CD4-positive, alpha-beta T cell treated with Interferon gamma for 1 hour (primary cell): Measurements from ENCODE around the gene NCAPD2.

Experiments used
- DNase-seq: peaks from one replicate; pipeline ENCODE4 v3.0.0-alpha.2; 2020

Gene NCAPD2, protein sequence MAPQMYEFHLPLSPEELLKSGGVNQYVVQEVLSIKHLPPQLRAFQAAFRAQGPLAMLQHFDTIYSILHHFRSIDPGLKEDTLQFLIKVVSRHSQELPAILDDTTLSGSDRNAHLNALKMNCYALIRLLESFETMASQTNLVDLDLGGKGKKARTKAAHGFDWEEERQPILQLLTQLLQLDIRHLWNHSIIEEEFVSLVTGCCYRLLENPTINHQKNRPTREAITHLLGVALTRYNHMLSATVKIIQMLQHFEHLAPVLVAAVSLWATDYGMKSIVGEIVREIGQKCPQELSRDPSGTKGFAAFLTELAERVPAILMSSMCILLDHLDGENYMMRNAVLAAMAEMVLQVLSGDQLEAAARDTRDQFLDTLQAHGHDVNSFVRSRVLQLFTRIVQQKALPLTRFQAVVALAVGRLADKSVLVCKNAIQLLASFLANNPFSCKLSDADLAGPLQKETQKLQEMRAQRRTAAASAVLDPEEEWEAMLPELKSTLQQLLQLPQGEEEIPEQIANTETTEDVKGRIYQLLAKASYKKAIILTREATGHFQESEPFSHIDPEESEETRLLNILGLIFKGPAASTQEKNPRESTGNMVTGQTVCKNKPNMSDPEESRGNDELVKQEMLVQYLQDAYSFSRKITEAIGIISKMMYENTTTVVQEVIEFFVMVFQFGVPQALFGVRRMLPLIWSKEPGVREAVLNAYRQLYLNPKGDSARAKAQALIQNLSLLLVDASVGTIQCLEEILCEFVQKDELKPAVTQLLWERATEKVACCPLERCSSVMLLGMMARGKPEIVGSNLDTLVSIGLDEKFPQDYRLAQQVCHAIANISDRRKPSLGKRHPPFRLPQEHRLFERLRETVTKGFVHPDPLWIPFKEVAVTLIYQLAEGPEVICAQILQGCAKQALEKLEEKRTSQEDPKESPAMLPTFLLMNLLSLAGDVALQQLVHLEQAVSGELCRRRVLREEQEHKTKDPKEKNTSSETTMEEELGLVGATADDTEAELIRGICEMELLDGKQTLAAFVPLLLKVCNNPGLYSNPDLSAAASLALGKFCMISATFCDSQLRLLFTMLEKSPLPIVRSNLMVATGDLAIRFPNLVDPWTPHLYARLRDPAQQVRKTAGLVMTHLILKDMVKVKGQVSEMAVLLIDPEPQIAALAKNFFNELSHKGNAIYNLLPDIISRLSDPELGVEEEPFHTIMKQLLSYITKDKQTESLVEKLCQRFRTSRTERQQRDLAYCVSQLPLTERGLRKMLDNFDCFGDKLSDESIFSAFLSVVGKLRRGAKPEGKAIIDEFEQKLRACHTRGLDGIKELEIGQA (N-terminal part only)

DNA sequence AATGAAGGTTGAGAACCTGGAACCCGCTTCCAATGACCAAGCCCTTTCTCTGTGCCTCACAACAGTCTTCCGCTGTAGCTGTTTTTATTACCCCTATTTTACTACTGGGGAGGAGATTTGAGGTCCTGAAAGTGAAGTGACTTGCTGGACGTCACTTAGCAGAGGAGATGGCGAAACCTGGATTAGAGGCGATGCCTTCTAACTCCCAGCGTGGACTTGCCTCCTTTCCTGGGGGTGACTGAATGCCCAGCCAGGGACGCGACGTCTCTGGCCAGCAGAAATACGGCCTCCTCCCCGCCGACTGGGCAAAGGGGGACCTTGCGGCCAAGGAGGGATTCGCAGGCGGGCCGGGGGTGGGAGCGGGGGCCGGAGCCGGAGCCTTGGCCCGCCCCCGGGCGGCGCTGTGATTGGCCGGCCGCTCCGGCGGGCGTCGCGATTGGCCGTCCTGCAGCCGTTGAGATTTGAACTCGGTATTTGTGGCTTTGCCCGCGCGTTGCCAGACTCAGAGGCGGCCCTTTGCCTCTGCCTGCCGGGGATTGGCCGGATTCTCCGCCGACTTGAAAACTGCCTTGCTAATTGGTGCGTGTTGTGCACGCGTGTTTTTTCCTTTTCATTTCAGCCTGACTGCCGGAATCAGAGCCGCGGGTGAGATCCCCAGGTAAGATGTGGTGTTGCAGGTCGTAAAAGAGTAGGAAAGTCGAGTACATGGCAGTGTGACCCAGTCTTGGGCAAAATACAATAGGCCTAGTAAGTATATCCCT, at the start of gene NCAPD2:
NCAPD2 (plus strand) TSS at position 606 of the 761 bp plus-strand sequence. CDS start 997 bp downstream, outside the sequence.
- peak; percentile 95 for DNase-seq

DNA sequence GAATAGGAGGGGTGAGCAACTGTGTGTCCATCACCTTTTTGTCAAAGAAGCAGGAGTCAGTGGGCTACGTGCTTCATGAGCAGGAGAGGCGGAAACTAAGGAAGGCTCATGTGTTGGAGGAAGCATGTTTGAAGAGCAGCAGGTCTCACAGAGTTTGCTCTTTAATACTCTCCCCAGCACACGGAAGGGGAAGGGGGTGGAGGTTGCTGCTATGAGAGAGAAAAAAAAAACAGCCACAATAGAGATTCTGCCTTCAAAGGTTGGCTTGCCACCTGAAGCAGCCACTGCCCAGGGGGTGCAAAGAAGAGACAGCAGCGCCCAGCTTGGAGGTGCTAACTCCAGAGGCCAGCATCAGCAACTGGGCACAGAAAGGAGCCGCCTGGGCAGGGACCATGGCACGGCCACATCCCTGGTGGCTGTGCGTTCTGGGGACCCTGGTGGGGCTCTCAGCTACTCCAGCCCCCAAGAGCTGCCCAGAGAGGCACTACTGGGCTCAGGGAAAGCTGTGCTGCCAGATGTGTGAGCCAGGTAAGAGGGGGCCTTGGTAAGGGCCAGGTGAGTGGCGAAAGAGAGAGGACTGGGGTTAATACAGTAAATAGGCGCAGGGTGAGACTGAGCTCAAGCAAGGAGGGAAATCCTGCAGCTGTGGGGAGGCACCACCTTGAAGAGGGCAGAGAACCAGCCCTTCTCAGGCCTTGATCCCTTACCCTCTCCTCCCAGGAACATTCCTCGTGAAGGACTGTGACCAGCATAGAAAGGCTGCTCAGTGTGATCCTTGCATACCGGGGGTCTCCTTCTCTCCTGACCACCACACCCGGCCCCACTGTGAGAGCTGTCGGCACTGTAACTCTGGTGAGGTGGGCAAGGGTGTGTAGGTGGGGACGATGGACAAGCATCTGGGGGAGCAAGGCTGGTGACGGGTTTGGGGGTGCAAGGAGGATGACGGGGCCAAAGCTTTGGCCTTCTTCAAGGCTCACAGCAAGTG, 48.9 kb upstream of the NCAPD2 start, which contains the start of gene CD27:
CD27 (plus strand) TSS at position 252 of the 985 bp plus-strand sequence; CDS start at position 393, 141 bp downstream.
- no peak for DNase-seq

DNA sequence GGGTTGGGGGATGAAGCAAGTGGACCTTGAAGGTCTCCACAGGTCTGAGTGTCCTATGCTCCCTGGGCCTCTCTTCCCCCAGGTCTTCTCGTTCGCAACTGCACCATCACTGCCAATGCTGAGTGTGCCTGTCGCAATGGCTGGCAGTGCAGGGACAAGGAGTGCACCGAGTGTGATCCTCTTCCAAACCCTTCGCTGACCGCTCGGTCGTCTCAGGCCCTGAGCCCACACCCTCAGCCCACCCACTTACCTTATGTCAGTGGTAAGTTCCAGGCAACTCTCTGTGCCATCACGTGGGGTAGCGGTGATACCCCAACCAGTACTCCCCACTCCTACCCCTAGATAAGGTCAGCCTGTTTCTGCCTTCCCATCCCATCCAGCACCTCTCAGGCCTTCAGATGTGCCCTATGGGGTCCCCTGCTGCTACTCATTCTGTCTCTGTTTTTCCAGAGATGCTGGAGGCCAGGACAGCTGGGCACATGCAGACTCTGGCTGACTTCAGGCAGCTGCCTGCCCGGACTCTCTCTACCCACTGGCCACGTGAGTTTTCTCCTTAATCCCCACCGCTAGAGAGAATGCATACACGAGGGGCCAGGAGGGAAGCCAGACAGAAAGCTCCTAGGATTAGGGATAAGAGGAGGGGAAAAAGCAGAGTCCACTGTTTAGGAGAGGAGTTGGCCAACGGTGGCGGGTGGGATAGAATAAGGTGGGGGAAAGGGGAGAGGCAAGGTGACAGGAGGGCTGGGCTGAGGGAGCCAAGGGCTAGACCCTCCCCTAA, 43.6 kb upstream of the NCAPD2 start:
- DNase-seq = no peak

DNA sequence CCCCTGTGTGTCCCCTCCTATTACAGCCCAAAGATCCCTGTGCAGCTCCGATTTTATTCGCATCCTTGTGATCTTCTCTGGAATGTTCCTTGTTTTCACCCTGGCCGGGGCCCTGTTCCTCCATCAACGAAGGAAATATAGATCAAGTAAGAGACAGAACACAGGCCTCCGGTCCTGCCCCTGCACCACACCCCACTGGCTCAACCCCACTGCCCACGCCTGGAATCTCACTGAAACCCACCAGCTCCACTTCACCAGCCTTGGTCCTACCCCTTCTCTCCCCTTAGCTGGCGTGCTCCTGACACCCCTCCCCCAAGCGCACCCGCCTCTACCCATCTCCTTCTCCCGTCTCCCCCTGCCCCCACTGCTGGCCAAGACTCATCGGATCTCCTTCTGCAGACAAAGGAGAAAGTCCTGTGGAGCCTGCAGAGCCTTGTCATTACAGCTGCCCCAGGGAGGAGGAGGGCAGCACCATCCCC, 43.0 kb upstream of the NCAPD2 start:
- DNase-seq = no peak

DNA sequence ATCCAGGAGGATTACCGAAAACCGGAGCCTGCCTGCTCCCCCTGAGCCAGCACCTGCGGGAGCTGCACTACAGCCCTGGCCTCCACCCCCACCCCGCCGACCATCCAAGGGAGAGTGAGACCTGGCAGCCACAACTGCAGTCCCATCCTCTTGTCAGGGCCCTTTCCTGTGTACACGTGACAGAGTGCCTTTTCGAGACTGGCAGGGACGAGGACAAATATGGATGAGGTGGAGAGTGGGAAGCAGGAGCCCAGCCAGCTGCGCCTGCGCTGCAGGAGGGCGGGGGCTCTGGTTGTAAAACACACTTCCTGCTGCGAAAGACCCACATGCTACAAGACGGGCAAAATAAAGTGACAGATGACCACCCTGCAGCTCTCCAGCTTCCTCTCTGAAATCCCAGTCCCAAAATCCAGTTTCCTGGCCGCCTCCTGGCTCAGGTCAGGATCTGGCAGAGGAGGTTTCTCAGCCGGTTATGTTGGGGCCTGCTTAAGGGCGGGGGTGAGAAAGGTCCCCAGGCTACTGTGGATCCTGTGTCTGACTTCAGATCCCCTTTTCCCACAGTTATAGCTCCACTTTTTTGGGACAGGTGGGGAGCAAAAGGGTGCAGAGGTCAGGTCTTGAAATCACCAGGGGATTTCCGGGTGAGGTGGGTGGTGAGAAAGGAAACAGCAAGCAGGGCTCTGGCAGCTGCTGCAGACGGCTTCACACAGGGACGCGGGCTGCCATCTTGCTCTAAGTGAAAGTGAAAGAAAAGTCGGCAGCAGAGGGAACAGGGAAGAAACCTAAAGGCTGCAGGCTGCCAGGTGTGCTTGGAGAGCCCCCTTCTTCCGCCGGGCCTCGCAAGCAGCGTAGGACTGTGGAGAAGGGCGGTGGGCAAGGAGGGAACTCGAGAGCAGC, 42.3 kb upstream of the NCAPD2 start, which contains the start of gene TAPBPL:
TAPBPL (plus strand) TSS at position 695 of the 897 bp plus-strand sequence. CDS start 207 bp downstream, outside the sequence.
- peak; percentile 85 for DNase-seq

DNA sequence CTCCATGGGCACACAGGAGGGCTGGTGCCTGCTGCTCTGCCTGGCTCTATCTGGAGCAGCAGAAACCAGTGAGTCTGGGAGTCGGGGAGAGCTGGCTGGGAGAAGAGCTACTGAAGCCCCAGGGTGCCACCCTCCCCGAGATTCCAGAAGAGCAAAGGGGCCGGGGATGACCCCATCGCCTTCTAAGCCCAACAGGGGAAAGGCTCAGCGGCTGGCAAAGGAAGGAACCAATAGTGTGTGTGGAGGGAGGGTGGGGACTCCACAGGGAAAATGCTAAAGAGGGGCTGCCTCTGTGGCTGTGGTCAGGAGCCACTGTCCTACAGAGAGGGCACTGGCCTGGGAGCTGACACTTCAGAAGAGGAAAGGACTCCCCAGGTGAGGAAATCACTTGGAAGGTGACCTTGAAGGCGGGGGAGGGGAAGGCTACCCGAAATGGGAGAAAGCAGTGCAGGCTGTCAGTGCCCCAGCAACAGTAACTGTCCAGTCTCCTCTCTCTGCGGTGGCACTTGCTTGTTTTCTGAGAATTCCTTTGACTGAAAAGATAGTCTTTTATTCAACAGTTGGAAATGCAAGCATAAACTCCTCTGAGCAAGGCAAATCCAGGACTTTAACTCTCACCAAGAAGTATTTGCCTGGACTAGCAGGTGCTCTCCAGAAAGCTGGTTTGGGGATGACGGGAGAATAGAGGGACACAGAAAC, 41.5 kb upstream of the NCAPD2 start:
- DNase-seq = no peak

DNA sequence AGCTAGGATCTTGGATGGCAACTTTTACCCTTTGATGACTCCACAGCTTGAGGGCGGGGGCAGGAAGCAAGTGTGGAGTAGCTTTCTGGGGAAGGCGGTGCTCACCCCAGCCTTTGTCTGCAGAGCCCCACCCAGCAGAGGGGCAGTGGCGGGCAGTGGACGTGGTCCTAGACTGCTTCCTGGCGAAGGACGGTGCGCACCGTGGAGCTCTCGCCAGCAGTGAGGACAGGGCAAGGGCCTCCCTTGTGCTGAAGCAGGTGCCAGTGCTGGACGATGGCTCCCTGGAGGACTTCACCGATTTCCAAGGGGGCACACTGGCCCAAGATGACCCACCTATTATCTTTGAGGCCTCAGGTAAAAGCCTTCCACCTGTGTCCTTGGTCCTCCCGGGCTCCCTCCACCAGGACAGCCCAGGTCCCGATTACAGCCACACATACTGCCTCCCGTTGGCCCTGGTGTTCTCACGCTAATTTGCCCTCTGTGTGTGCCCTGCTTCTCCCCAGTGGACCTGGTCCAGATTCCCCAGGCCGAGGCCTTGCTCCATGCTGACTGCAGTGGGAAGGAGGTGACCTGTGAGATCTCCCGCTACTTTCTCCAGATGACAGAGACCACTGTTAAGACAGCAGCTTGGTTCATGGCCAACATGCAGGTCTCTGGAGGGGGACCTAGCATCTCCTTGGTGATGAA, 40.8 kb upstream of the NCAPD2 start:
- DNase-seq = no peak

DNA sequence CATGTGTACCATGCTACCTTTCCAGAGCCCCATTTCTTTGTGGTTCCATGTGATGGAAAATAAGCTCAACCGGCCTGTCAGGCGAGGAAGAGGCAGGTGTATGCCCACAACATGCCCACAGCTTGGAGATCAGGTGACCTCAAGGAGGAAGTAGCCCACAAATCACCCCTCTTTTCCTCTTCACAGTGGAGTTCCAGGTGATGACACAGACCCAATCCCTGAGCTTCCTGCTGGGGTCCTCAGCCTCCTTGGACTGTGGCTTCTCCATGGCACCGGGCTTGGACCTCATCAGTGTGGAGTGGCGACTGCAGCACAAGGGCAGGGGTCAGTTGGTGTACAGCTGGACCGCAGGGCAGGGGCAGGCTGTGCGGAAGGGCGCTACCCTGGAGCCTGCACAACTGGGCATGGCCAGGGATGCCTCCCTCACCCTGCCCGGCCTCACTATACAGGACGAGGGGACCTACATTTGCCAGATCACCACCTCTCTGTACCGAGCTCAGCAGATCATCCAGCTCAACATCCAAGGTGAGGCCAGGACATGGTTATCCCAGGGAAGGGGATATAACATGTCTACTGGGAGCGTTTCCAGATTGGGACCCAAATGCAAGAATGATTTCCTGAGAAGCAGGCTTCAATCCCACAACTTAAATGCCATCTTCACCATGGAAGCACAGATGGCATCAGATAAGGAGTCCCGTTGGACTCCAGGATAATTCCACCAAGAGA, 36.5 kb upstream of the NCAPD2 start:
- DNase-seq = no peak

DNA sequence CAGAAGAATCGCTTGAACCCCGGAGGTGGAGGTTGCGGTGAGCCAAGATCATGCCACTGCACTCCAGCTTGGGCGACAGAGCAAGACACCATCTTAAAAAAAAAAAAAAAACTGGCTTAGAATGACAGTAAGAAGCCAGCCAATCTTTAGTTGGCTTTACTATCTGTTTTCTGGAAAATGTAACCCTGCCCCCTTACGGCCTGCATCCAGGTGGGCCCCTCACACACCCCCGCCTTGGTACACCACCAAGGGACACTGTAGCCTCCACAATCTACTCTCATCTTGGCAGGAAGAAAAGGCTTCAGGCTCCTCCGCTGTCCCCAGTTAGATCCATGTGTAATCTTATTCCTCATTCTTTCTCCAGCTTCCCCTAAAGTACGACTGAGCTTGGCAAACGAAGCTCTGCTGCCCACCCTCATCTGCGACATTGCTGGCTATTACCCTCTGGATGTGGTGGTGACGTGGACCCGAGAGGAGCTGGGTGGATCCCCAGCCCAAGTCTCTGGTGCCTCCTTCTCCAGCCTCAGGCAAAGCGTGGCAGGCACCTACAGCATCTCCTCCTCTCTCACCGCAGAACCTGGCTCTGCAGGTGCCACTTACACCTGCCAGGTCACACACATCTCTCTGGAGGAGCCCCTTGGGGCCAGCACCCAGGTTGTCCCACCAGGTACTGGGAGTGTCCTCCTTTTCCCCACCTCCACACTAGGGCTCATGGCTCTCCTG, 35.5 kb upstream of the NCAPD2 start:
- DNase-seq = no peak

DNA sequence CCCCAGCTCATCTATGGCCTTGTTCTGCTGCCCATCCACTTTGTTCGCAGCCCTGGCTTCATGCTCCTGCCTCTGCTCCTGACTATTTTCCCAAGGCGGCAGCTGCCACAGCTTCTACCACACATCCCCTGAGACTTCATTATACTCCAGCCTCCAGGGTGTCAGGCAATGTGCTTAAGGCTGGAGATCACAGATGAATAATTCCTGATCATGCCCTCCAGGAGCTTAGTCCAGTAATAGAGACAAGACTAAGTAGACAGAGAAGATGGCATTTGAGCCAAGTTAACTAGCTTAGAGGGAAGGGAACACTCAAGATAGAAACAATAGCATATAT, 34.9 kb upstream of the NCAPD2 start:
- DNase-seq = no peak

DNA sequence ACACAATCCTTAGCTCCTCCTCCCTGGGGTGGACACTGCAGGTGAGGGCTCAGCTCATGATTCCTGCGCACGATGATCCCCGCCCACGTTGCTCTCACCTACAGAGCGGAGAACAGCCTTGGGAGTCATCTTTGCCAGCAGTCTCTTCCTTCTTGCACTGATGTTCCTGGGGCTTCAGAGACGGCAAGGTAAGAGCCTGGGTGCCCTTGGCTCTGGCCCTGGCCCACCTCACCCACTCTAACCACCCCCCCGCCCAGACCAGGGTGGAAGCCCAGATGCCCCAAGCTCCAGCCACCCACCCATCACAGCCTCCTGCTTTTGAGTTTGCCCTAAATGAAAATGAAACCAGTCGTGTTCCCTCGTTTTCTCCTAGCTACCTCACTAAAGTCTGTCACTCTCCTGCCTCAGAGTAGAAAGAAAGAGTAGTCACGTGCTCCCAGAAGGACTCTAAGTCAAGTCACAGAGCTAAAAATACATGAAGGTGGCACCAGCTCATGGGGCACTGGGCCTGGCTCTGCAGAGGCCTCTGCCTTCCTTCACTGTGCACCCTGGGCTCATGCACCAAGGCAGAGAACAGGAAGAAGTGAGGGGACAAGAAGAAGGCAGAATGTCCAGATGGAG, 33.0 kb upstream of the NCAPD2 start:
- DNase-seq = no peak

DNA sequence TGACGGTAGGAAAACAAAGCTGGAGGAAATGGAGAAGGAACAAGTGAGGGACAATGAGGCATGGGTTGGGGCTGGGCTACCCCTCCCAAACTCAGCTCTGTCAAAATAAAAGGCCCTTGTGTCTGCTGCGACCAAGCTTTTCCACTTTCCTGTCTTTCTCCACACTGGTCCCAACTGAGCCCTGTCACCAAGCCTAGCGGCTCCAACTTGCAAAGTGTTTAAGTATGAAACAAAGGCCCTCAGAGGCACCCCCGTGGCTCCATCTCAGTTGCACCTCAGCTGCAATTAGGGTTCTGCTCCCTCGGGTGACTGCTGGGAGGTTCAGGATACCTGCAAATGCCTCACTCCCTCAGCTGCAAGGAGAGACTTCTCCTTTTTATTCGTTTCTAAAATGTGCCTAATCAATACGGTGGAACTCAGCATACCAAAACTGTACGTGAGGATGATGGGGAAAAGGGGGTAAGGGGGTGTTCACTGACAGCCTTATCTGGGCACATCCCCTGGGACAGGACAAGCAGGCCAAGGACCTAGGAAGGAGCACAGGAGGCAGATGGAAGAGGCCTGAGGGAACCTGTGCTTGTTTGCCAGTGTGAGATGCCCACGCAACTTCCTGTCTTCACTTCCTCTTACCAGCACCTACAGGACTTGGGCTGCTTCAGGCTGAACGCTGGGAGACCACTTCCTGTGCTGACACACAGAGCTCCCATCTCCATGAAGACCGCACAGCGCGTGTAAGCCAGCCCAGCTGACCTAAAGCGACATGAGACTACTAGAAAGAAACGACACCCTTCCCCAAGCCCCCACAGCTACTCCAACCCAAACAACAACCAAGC, 32.3 kb upstream of the NCAPD2 start:
- DNase-seq = peak; percentile 88

DNA sequence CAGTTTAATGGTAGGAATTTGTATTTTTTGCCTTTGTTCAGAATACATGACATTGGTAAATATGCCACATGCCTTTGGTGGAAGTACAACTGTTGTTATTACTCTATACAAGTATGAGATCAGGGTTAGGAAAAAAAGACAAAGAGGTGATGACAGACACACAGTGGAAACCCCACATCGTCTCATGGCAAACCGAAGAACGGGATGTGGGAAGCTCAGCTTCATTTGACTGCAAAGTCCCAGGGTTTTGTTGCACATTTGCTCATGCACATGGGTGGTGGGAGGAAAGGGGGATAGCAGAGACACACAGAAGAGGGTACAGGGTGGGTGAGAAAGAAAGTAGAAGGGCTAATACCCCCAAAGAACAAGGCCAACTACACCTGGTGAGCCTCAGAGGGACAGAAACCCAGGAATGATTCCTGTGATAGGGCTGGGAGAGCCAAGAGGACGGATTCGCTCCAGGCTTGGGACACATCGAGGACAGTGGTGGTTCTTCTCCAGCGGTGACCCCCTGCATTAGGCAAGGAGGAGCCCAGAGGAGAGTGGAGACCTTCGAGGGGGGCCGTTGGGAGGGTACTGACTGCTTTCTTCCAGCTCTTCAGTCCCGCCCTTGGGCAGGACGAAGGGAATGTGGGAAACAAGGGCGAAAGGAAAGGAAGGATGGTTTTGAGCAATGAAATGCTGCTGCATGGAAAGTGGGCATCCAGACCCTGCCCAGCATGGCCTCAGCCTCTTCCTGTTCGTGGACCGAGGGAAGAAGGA, 31.5 kb upstream of the NCAPD2 start:
- no peak for DNase-seq

DNA sequence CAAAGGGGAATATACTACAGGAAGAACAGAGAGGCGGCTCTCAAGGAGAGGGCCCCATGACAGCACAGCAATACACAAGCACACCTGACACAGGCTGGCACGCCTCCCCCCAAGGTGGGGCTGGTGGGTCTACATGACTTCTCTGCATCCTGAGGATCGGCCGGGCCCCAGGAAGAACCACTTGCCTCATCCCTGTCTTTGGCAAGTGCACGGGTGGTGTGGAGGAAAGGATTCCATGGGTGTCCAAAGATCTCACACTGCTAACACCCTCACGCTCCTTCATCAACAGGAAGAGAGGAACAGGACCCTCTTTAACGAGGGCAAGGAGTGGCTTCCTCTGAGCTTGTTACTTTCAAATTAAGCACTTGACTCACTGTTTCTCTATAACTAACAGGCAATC, 30.7 kb upstream of the NCAPD2 start:
- no peak for DNase-seq
